Endothelial cell of umbilical vein (primary cell): Measurements from ENCODE around the gene CNTNAP2. TPM values are rescaled to one million over a fixed set of nuclear protein-coding genes. Genes with fewer than 3 reads are reported as not detected.

Experiments used
- BruUV-seq: library from RNA; stranded (reverse); fragments of 400-500 nt; replicated peaks from 2 replicates; lab custom pipeline; 2021; lab: Mats Ljungman, UMichigan
- CTCF ChIA-PET: fragments of 300-600, 350-600 bp; sonication (Branson Sonifier 250); formaldehyde crosslinking; loops from one replicate; lab custom pipeline; 2021; ENCODE audit warnings: antibody characterized with exemption, inconsistent platforms; lab: Charles Lee
- POLR2A ChIA-PET: fragments of 300-600, 350-600 bp; sonication (Branson Sonifier 250); formaldehyde crosslinking; loops from one replicate; lab custom pipeline; 2021; ENCODE audit warnings: antibody characterized with exemption, inconsistent platforms; lab: Charles Lee
- DNase-seq: peaks from one replicate; pipeline ENCODE4 v3.0.0-alpha.2; 2011; ENCODE audit warnings: low read depth, low spot score
- FAIRE-seq: peaks from 2 replicates; lab custom pipeline; 2011; peaks lifted over from hg19 to GRCh38; lab: Jason Lieb, UNC
- H2AFZ ChIP-seq: 2 replicates; pipeline ENCODE4 v1.6.0; 2012; ENCODE audit warnings: low read depth, low read length, control low read depth, inconsistent platforms
- H3K27ac ChIP-seq: 2 replicates; pipeline ENCODE4 v1.5.1; 2011; ENCODE audit warnings: low read depth, mild to moderate bottlenecking, control low read depth, low read length, moderate library complexity; ENCODE audit not compliant: insufficient read depth
- H3K27me3 ChIP-seq, 2 experiments: 2 replicates each; pipeline versions ENCODE4 v1.6.0 to v1.6.1; 2011; ENCODE audit warnings: low read length in 2 of 2, mixed read lengths in 1 of 2; ENCODE audit not compliant: control insufficient read depth in 2 of 2, insufficient read depth in 2 of 2
- H3K36me3 ChIP-seq, 2 experiments: 2 replicates in 1 of 2; 3 replicates in 1 of 2; pipeline ENCODE4 v1.5.1; 2011; ENCODE audit warnings: low read length in 2 of 2, mild to moderate bottlenecking in 1 of 2, moderate library complexity in 1 of 2; ENCODE audit not compliant: control insufficient read depth in 2 of 2, insufficient read depth in 2 of 2; ENCODE audit errors: extremely low read depth in 1 of 2
- H3K4me1 ChIP-seq: 3 replicates; pipeline ENCODE4 v1.5.1; 2011; ENCODE audit warnings: mild to moderate bottlenecking, low read length; ENCODE audit not compliant: control insufficient read depth, insufficient read depth; ENCODE audit errors: extremely low read depth
- H3K4me2 ChIP-seq: 2 replicates; pipeline ENCODE4 v1.6.1; 2011; ENCODE audit warnings: low read length, control low read depth, mixed read lengths; ENCODE audit not compliant: insufficient read depth
- H3K4me3 ChIP-seq, 3 experiments: fragments of 200-600 bp in 1 of 3; sonication (generic), shearing (Covaris generic) in 1 of 3; replicated peaks in 1 of 3; 2 replicates each; pipeline ENCODE4 v1.5.1; 2011 to 2016; ENCODE audit warnings: control low read depth in 3 of 3, low read length in 3 of 3, mild to moderate bottlenecking in 2 of 3, inconsistent platforms in 1 of 3, low read depth in 1 of 3, moderate library complexity in 1 of 3; ENCODE audit not compliant: insufficient read depth in 1 of 3
- H3K79me2 ChIP-seq: 2 replicates; pipeline ENCODE4 v1.6.0; 2012; ENCODE audit warnings: low read length, inconsistent platforms; ENCODE audit not compliant: control insufficient read depth, insufficient read depth
- H3K9ac ChIP-seq: replicated peaks from 2 replicates; pipeline ENCODE3; 2011; ENCODE audit warnings: low read length, control low read depth; ENCODE audit not compliant: insufficient read depth; ENCODE audit errors: extremely low read depth
- H3K9me1 ChIP-seq: replicated peaks from 3 replicates; pipeline ENCODE4 v1.6.0; 2011; ENCODE audit warnings: mild to moderate bottlenecking, low read length; ENCODE audit not compliant: control insufficient read depth, insufficient read depth; ENCODE audit errors: extremely low read depth
- H3K9me3 ChIP-seq: replicated peaks from 2 replicates; pipeline ENCODE4 v1.5.1; 2012; ENCODE audit warnings: low read length, inconsistent platforms; ENCODE audit not compliant: control insufficient read depth, insufficient read depth
- H4K20me1 ChIP-seq: replicated peaks from 2 replicates; pipeline ENCODE3; 2011; ENCODE audit warnings: mild to moderate bottlenecking, low read length; ENCODE audit not compliant: control insufficient read depth, insufficient read depth; ENCODE audit errors: extremely low read depth
- CTCF ChIP-seq, 2 donors: IDR thresholded peaks; 1 replicate in 1 of 2; 2 replicates in 1 of 2; pipeline ENCODE4 v1.5.1; 2011; ENCODE audit warnings: low read length in 2 of 2, mild to moderate bottlenecking in 2 of 2, moderate library complexity in 2 of 2, control low read depth in 1 of 2, inconsistent platforms in 1 of 2, low read depth in 1 of 2; ENCODE audit not compliant: insufficient read depth in 1 of 2; ENCODE audit errors: extremely low read depth in 1 of 2
- EZH2 ChIP-seq: IDR thresholded peaks from 2 replicates; pipeline ENCODE4 v1.6.1; 2012; ENCODE audit warnings: borderline replicate concordance, low read depth, mild to moderate bottlenecking, moderate library complexity, low read length, inconsistent platforms; ENCODE audit not compliant: severe bottlenecking
- FOS ChIP-seq: IDR thresholded peaks from 2 replicates; pipeline ENCODE4 v1.6.1; 2011; ENCODE audit warnings: mild to moderate bottlenecking, low read length, moderate library complexity, borderline replicate concordance; ENCODE audit not compliant: insufficient read depth
- GATA2 ChIP-seq: IDR thresholded peaks from 2 replicates; pipeline ENCODE4 v1.7.0; 2011; ENCODE audit warnings: low read depth, mild to moderate bottlenecking, moderate library complexity, mixed read lengths, low read length; ENCODE audit not compliant: insufficient read length, insufficient read depth
- JUN ChIP-seq: IDR thresholded peaks from 2 replicates; pipeline ENCODE4 v1.6.1; 2011; ENCODE audit warnings: borderline replicate concordance, low read depth; ENCODE audit not compliant: insufficient read length, insufficient read depth
- MYC ChIP-seq: IDR thresholded peaks from one replicate; pipeline ENCODE4 v1.6.1; 2011; ENCODE audit warnings: mild to moderate bottlenecking, low read depth, low read length
- POLR2A ChIP-seq: IDR thresholded peaks from 2 replicates; pipeline ENCODE4 v1.6.1; 2012; ENCODE audit warnings: low read depth, mild to moderate bottlenecking, control low read depth, low read length
- POLR2AphosphoS5 ChIP-seq: IDR thresholded peaks from 2 replicates; pipeline ENCODE4 v1.6.1; 2012; ENCODE audit warnings: low read depth, mild to moderate bottlenecking, control low read depth, low read length, moderate library complexity; ENCODE audit not compliant: insufficient read depth
- dilution Hi-C: fragments of 300-500 bp; cut with MboI; formaldehyde crosslinking; loops from one replicate; pipeline ENCODE4 v1.15.0; 2019; ENCODE audit warnings: low sequenced_read_pairs; ENCODE audit not compliant: extremely low pct_ligation_motif_present
- intact Hi-C: fragments of 100-400 bp; cut with micrococcal nuclease; formaldehyde crosslinking; loops from one replicate; pipeline ENCODE4 v1.10.0; 2022
- polyA plus RNA-seq, 4 experiments: library from polyadenylated mRNA; depleted of rRNA in 3 of 4; stranded (reverse) in 3 of 4; unstranded in 1 of 4; fragments of >200 nt; gene quantifications; 2 replicates each; pipeline versions ENCODE4 v1.2.1 to v1.2.3, GENCODE V29; 2011 to 2012; ENCODE audit warnings: missing spikeins in 1 of 4
- total RNA-seq: library from RNA; stranded (reverse); gene quantifications from 2 replicates; pipeline ENCODE4 v1.2.3, GENCODE V29; 2021
- TF ChIP-seq, protein P1 (sequence below): IDR thresholded peaks from 2 replicates; pipeline ENCODE4 v1.6.1; 2011; ENCODE audit not compliant: insufficient read depth, insufficient read length

CNTNAP2 gene
- total and polyA plus RNA-seq, 2 donors (not counting 3 experiments of a cell fraction or from before 2014, with no cell fraction given), result not detected

DNA sequence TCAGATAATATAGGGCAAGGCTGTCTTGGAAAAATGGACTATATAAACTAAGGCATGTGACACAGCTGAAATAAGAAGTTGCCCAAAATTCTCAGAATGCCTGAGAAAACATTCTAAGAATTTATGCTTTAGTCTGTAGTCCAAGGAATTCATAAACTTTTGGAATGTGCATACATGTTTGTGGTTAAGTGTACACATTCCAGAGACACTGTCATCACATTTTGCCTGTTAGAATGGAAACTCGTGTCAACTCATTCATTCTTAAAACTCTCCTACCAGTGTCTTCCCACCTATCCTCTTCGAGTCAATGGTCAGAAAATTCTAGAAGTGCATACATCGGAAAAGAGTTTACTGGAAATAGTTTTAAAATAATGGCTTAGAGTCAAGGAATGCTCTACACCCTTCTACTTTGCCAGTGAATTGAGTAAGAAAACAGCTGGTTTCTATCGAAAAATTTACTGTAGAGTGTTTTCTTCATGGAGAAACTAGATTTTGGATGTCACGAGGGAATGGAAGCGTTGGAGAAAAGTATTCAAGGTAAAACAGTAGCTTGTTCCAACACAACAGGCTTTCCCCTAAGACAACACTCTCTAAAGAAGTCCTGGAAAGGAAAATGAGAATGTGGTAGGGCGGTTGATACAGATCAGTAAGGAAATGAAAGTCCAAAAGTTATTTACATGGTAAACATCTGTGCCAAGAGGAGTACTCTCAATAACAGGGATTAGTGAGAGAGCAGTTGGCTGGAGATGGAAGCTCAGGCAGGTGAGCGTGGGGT is 1296.4 kb downstream of the CNTNAP2 start:
- H3K36me3 ChIP-seq, result no peaks in the 10 kb centered on the region
- no peak overlapping the region for H3K27ac ChIP-seq
- H3K9me1 ChIP-seq, result no peaks in the 10 kb centered on the region
- H3K4me1 ChIP-seq, result no peaks in the 10 kb centered on the region
- H3K4me2 ChIP-seq, result no peak overlapping the region
- no peaks in the 10 kb centered on the region for H3K79me2 ChIP-seq
- no peak overlapping the region for H3K4me3 ChIP-seq
- dilution Hi-C loops, result no loop called here
- peaks cover 5% of the 10 kb centered on the region for H3K9me3 ChIP-seq
- no TSS peak for BruUV-seq
- ChIA-PET POLR2A (no interaction called here), CTCF (no interaction called here)
- H2AFZ ChIP-seq, result no peak overlapping the region
- no peak for DNase-seq
- no peaks in the 10 kb centered on the region for H3K27me3 ChIP-seq
- intact Hi-C loops, result no loop called here
- H3K9ac ChIP-seq, result no peak overlapping the region
- TF ChIP-seq JUN, result no peak
- TF ChIP-seq, protein P1, sequence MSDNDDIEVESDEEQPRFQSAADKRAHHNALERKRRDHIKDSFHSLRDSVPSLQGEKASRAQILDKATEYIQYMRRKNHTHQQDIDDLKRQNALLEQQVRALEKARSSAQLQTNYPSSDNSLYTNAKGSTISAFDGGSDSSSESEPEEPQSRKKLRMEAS, result no peak
- TF ChIP-seq CTCF (IDR thresholded peaks at IDR 0.05; ENCODE audit: extremely low read depth in 1 of 2, insufficient read depth in 1 of 2, low read depth in 1 of 2, low read length in 2 of 2), result no peak
- no peak for TF ChIP-seq GATA2
- TF ChIP-seq EZH2, result no peak
- no peak for TF ChIP-seq POLR2A
- no peak for TF ChIP-seq FOS
- TF ChIP-seq MYC, result no peak
- TF ChIP-seq POLR2AphosphoS5, result no peak
- FAIRE-seq, result no peak
- no peaks in the 10 kb centered on the region for H4K20me1 ChIP-seq
